NT2/D1 (cell line): ENCODE data around the gene FHOD3.

Source experiments
- YY1 ChIP-seq: IDR thresholded peaks from 2 replicates; pipeline ENCODE4 v1.6.1; 2011; ENCODE audit not compliant: insufficient read length, insufficient read depth
- ZNF274 ChIP-seq: IDR thresholded peaks from 2 replicates; pipeline ENCODE4 v1.6.1; 2011; ENCODE audit warnings: mild to moderate bottlenecking, low read depth, low read length

DNA sequence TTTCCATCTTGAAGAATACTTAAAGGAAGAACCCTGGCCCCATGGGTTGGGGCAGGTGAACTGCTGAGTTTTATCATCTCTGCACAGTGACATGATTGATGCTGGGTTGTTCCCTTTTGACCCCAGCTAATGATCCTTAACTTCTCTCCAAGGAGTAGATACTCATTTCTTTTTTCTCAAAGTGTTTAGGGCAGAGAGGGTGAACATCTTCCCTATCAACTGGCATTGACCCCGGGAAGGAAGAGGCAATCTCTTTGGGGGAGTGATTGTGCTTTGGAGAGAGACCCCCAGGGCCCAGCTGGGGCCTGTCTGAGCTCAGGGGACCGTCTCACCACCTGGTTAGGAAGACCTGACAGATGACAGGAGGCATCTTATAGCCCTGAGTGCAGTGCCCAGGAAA lies 190.6 kb downstream of the FHOD3 start:
- TF ChIP-seq YY1 = no peak
- no peak for TF ChIP-seq ZNF274
